Neural progenitor cell (in vitro differentiated cells): ENCODE data around the gene CDC42BPG.

Experiments used
- CTCF ChIP-seq: fragments of 200-600 bp; sonication (generic); IDR thresholded peaks from 2 replicates; pipeline ENCODE4 v1.5.1; 2017; ENCODE audit warnings: antibody characterized with exemption, mild to moderate bottlenecking
- EZH2 ChIP-seq: fragments of 200-600 bp; sonication (generic); IDR thresholded peaks from 2 replicates; pipeline ENCODE4 v1.6.1; 2017; ENCODE audit warnings: antibody characterized with exemption, mild to moderate bottlenecking, moderate library complexity
- EZH2phosphoT487 ChIP-seq: fragments of 200-600 bp; sonication (generic); IDR thresholded peaks from 2 replicates; pipeline ENCODE4 v1.6.1; 2017; ENCODE audit warnings: antibody characterized with exemption

DNA sequence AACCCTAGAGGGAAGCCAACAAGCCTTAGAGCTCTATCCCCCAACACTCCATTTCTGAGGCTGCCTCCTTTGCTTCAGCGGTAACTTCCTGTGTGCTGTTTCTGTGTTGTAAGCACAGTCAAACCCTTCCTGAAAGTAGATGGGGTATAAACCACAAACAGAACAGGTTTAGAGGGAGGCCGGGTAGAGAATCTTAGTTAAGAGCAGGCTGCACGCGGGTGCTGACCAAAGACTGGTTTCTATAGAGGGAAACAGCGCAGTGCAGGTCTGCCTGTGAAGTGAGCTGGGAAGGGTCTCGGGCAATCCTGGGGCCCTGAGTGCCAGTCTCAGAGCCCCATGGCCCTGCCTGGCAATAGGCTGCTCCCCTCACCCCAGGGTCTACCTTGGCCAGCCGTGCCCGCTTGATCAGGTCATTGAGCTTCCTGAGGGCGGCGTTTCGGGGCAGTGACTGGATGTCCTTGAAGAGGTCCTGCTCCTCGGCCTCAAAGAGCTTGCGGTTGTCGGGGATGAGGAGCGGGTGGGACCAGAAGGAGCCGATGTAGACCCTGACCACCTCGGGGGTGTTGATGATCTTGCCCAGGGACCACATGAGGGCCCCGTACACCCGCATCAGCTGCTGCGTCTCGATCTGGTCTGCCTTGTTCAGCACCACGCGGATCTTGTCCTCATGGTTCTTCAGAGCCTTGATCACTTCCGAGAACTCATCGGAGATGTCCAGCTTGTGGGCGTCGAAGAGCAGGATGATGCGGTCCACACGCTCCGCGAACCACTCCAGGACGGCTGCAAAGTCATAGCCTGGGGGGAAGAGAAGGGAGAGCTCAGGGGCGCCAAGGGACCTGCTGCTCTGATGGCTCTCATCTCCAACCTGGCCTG lies 15.3 kb upstream of the CDC42BPG start:
- TF ChIP-seq CTCF (no peak), EZH2phosphoT487 (no peak), EZH2 (no peak)
